Thymus (tissue), 11 donors: Measurements from ENCODE around the gene CCDC86. TPM values are rescaled to one million over a fixed set of nuclear protein-coding genes. Genes with fewer than 3 reads are reported as not detected.

Experiments used
- DNase-seq, 9 donors: peaks; one replicate each; pipeline ENCODE4 v3.0.0-alpha.2; 2013; ENCODE audit warnings: low spot score in 9 of 9, low read depth in 6 of 9, missing footprints in 1 of 9
- H3K27ac ChIP-seq, 2 donors: one replicate each; pipeline ENCODE4 v1.5.1; 2013; ENCODE audit warnings: control low read depth in 1 of 2, low read depth in 1 of 2, low read length in 1 of 2, mild to moderate bottlenecking in 1 of 2, moderate library complexity in 1 of 2
- H3K27me3 ChIP-seq, 2 donors: one replicate each; pipeline ENCODE4 v1.5.1; 2013; ENCODE audit warnings: low read length in 1 of 2; ENCODE audit not compliant: control insufficient read depth in 2 of 2, insufficient read depth in 1 of 2
- H3K36me3 ChIP-seq, 2 donors: one replicate each; pipeline ENCODE4 v1.5.1; 2013; ENCODE audit warnings: low read length in 1 of 2, mild to moderate bottlenecking in 1 of 2, moderate library complexity in 1 of 2; ENCODE audit not compliant: control insufficient read depth in 2 of 2, insufficient read depth in 2 of 2
- H3K4me1 ChIP-seq, 2 donors: one replicate each; pipeline ENCODE4 v1.5.1; 2013; ENCODE audit warnings: low read length in 2 of 2; ENCODE audit not compliant: control insufficient read depth in 2 of 2, insufficient read depth in 2 of 2
- H3K4me3 ChIP-seq, 2 donors: one replicate each; pipeline ENCODE4 v1.5.1; 2013; ENCODE audit warnings: low read length in 2 of 2, control low read depth in 1 of 2, mild to moderate bottlenecking in 1 of 2
- H3K9me3 ChIP-seq, 2 donors: one replicate each; pipeline ENCODE4 v1.5.1; 2013; ENCODE audit warnings: low read length in 1 of 2, mild to moderate bottlenecking in 1 of 2; ENCODE audit not compliant: control insufficient read depth in 2 of 2, insufficient read depth in 1 of 2
- WGBS: extraction: QIAGEN DNeasy Blood & Tissue Kit; methylation state at CpG from one replicate; pipeline ENCODE4 v1.1.7; 2013; 5-methylcytosine and 5-hydroxymethylcytosine counted together
- polyA plus RNA-seq: library from polyadenylated mRNA; stranded (reverse); fragments of 200-250 nt; gene quantifications from one replicate; pipeline ENCODE4 v1.2.3, GENCODE V29; 2013
- total RNA-seq: library from RNA; stranded (reverse); fragments of 120-200 nt; gene quantifications from one replicate; pipeline ENCODE4 v1.2.4, GENCODE V29; 2013
- donor health status: healthy.

The CCDC86 gene
- total and polyA plus RNA-seq, 2 donors = 9.2 to 11.0 TPM

GRCh38 chr11:60870733-60871377, 28.9 kb downstream of the CCDC86 start:
- Histone ChIP-seq H3K27ac (peak overlapping the region; percentile 92 to 97), H3K36me3 (peaks cover 4% of the 10 kb centered on the region in 2 donors), H3K4me3 (peak overlapping the region in 1 of 2 donors; percentile 4), H3K27me3 (no peaks in the 10 kb centered on the region), H3K4me1 (peaks cover 78 to 95% of the 10 kb centered on the region in 2 donors), H3K9me3 (peaks cover 0 to 6% of the 10 kb centered on the region in 2 donors)
- DNase-seq = peak in 4 of 9 donors; percentile 46 to 80 (median 57)
- WGBS = 32% methylated on average over 13 of the region's 13 CpGs

- H3K27ac ChIP-seq = peak overlapping the region; percentile 92 to 97
- H3K27me3 ChIP-seq = no peaks in the 10 kb centered on the region
- peaks cover 83 to 99% of the 10 kb centered on the region in 2 donors for H3K4me1 ChIP-seq
- H3K9me3 ChIP-seq = peaks cover 0 to 6% of the 10 kb centered on the region in 2 donors
- 28% methylated on average over 7 of the region's 7 CpGs for WGBS
- H3K4me3 ChIP-seq = peak overlapping the region in 1 of 2 donors; percentile 4
- peaks cover 4% of the 10 kb centered on the region in 2 donors for H3K36me3 ChIP-seq
- DNase-seq = peak in 5 of 9 donors; percentile 53 to 87 (median 63)
These were observed 29.6 kb downstream of the CCDC86 start for GRCh38 chr11:60871378-60872061.

GRCh38 chr11:60872124-60872960, 30.4 kb downstream of the CCDC86 start:
- no peak overlapping the region for H3K4me3 ChIP-seq
- DNase-seq = peak in 5 of 9 donors; percentile 55 to 84 (median 66)
- H3K27me3 ChIP-seq = no peaks in the 10 kb centered on the region
- H3K27ac ChIP-seq = peak overlapping the region; percentile 93 to 97
- WGBS = 38% methylated on average over 6 of the region's 6 CpGs
- peaks cover 76 to 93% of the 10 kb centered on the region in 2 donors for H3K4me1 ChIP-seq
- H3K9me3 ChIP-seq = peaks cover 0 to 6% of the 10 kb centered on the region in 2 donors
- H3K36me3 ChIP-seq = peaks cover 4% of the 10 kb centered on the region in 2 donors

DNA sequence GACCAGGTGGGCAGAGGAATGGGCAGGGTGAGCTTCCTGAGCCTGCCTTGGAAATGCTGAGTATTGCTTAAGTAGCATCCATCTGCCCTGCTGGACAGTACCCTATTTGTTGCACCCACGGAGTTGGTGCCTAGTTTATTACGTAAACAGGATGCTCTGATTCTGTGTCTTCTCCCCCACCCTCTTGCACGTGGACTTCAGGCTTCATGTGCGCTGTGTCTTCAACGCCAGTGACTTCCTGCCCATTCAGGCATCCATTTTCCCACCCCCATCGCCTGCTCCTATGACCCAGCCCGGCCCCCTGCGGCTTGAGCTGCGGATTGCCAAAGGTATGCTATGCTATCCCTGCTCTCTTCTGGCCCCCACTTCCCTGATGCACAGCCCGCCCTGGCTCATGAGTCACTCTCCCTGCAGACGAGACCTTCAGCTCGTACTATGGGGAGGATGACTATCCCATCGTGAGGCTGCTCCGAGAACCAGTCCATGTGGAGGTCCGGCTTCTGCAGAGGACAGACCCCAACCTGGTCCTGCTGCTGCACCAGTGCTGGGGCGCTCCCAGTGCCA, 31.1 kb downstream of the CCDC86 start:
- Histone ChIP-seq H3K27ac (peak overlapping the region; percentile 93 to 97), H3K4me3 (no peak overlapping the region), H3K36me3 (peaks cover 4% of the 10 kb centered on the region in 2 donors), H3K4me1 (peaks cover 71 to 86% of the 10 kb centered on the region in 2 donors), H3K9me3 (peaks cover 0 to 3% of the 10 kb centered on the region in 2 donors), H3K27me3 (no peaks in the 10 kb centered on the region)
- peak in 3 of 9 donors; percentile 48 to 81 (median 59) for DNase-seq
- WGBS = 70% methylated on average over 16 of the region's 16 CpGs

- Histone ChIP-seq H3K27me3 (no peaks in the 10 kb centered on the region), H3K4me1 (peaks cover 67 to 81% of the 10 kb centered on the region in 2 donors), H3K4me3 (no peak overlapping the region), H3K27ac (peak overlapping the region; percentile 93 to 97), H3K36me3 (peaks cover 4% of the 10 kb centered on the region in 2 donors), H3K9me3 (peaks cover 0 to 3% of the 10 kb centered on the region in 2 donors)
- WGBS = 90% methylated on average over 12 of the region's 12 CpGs
- DNase-seq = no peak
These were observed 31.6 kb downstream of the CCDC86 start for GRCh38 chr11:60873533-60873932.

DNA sequence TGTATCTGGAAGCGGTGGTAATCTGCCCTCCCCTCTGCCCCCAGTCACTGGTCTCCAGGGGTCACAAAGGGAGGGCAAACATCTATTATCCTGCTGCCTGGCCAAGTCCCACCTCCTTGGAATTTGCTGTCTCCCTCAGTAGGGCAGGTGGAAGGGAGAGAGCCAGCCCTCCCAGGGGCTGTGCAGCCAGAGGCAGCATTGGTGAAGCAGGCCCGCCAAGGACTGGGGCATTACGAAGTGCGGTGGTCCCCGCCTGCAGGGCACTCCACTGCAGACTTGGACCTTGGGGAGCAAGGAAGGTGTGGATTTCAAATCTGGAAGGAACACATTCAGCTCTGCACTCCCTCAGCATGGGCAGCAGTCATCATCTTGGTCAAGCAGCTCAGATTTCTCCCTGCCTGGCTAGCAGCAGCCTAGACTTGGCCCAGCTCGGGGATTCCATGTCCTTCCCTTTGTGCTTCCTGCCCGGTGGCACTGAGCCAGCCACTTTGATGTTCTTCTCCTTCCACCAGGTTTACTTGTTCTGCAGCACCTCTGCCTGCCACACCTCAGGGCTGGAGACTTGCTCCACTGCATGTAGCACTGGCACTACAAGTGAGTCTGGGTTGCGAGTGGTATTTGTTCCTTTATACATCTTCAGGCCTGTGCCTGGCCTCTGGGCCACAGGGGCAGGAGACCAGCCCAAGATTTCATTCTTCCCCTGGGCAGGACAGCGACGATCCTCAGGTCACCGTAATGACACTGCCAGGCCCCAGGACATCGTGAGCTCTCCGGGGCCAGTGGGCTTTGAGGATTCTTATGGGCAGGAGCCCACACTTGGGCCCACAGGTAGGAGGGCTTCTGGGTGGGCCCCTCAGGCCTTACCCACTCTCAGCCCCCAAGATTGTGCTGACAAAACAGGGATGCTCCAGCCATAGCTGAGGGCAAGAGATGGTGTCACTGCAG, 32.8 kb downstream of the CCDC86 start:
- no peak overlapping the region for H3K27ac ChIP-seq
- H3K9me3 ChIP-seq = no peaks in the 10 kb centered on the region
- no peak overlapping the region for H3K4me3 ChIP-seq
- WGBS = 93% methylated on average over 13 of the region's 13 CpGs
- H3K36me3 ChIP-seq = peaks cover 4 to 12% of the 10 kb centered on the region in 2 donors
- peaks cover 62 to 69% of the 10 kb centered on the region in 2 donors for H3K4me1 ChIP-seq
- no peaks in the 10 kb centered on the region for H3K27me3 ChIP-seq
- DNase-seq = no peak

DNA sequence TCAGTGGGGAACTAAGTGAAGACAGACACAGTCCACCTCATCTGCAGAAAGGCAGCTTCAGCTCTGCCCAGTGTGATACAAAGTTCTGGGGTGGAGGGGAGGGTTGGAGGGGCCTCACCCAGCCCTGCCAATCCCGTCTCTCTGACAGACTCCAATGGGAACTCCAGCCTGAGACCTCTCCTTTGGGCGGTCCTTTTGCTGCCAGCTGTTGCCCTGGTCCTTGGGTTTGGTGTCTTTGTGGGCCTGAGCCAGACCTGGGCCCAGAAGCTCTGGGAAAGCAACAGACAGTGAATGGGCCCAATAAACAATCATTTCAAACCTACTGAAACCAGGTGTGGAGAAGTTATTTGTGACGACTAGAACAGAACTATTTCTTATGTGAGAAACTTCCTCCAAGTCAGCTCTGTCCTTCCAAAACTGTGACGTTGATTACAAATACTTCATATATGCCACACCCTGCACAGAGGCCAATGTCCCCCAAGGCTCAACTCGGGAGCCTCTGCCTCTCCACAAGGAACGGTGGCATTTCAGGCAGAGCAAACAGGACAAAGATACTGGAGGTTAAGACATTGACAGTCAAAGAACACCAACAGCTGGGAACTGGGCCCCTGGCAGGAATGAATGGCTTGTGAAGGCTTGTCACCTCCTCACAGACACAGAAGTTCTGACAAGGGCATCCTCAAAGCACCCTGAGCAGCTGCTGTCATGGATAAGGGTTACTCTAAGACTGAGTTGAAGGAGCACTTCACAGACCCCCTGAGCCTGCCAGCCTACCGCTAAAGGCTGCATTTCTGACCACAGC, 33.7 kb downstream of the CCDC86 start:
- H3K4me1 ChIP-seq = peaks cover 63 to 70% of the 10 kb centered on the region in 2 donors
- no peak overlapping the region for H3K4me3 ChIP-seq
- peaks cover 10 to 19% of the 10 kb centered on the region in 2 donors for H3K36me3 ChIP-seq
- H3K27ac ChIP-seq = peak overlapping the region in 1 of 2 donors; percentile 38
- 95% methylated on average over 7 of the region's 7 CpGs for WGBS
- peak in 2 of 9 donors; percentile 37 to 65 for DNase-seq
- H3K27me3 ChIP-seq = no peaks in the 10 kb centered on the region
- no peaks in the 10 kb centered on the region for H3K9me3 ChIP-seq
